H9 (cell line): ENCODE data around the gene DTNB. TPM values are rescaled to one million over a fixed set of nuclear protein-coding genes. Genes with fewer than 3 reads are reported as not detected.
A peak's percentile ranks its signal among the peaks of the same experiment; 100 is the strongest.

Source experiments
- DNase-seq: peaks from one replicate; pipeline ENCODE4 v3.0.0-alpha.2; 2017
- H2AFZ ChIP-seq: one replicate; pipeline ENCODE4 v1.6.1; 2013; ENCODE audit warnings: mild to moderate bottlenecking, low read length, control low read depth, moderate library complexity
- H2AK5ac ChIP-seq: 2 replicates; pipeline ENCODE4 v1.6.1; 2013; ENCODE audit warnings: low read length, control low read depth, mixed read lengths; ENCODE audit not compliant: insufficient read length
- H2BK120ac ChIP-seq: one replicate; pipeline ENCODE4 v1.6.1; 2013; ENCODE audit warnings: low read depth, mild to moderate bottlenecking, low read length, control low read depth, inconsistent platforms; ENCODE audit not compliant: poor library complexity, severe bottlenecking
- H2BK12ac ChIP-seq: 2 replicates; pipeline ENCODE4 v1.6.1; 2013; ENCODE audit warnings: low read length, control low read depth, mixed read lengths, low read depth; ENCODE audit not compliant: insufficient read length
- H2BK15ac ChIP-seq: 2 replicates; pipeline ENCODE4 v1.6.1; 2013; ENCODE audit warnings: low read depth, low read length, control low read depth
- H2BK20ac ChIP-seq: one replicate; pipeline ENCODE4 v1.6.1; 2013; ENCODE audit warnings: low read depth, mild to moderate bottlenecking, low read length, control low read depth, inconsistent platforms; ENCODE audit not compliant: poor library complexity, severe bottlenecking
- H2BK5ac ChIP-seq: 2 replicates; pipeline ENCODE4 v1.6.1; 2013; ENCODE audit warnings: low read length, control low read depth, mixed read lengths; ENCODE audit not compliant: insufficient read length
- H3K14ac ChIP-seq: 2 replicates; pipeline ENCODE4 v1.6.1; 2013; ENCODE audit warnings: low read length, control low read depth; ENCODE audit not compliant: insufficient read depth
- H3K18ac ChIP-seq: 2 replicates; pipeline ENCODE4 v1.6.1; 2013; ENCODE audit warnings: low read depth, mild to moderate bottlenecking, mixed read lengths, low read length, control low read depth; ENCODE audit not compliant: insufficient read length
- H3K23ac ChIP-seq: 2 replicates; pipeline ENCODE4 v1.6.1; 2013; ENCODE audit warnings: low read length, control low read depth, mixed read lengths, low read depth; ENCODE audit not compliant: insufficient read length
- H3K23me2 ChIP-seq: 2 replicates; pipeline ENCODE4 v1.6.1; 2013; ENCODE audit warnings: low read depth, mild to moderate bottlenecking, mixed read lengths, low read length, control low read depth; ENCODE audit not compliant: insufficient read length, poor library complexity, severe bottlenecking
- H3K27ac ChIP-seq: 2 replicates; pipeline ENCODE4 v1.5.1; 2013; ENCODE audit warnings: low read length, control low read depth, mixed read lengths, low read depth; ENCODE audit not compliant: insufficient read length
- H3K27me3 ChIP-seq: 2 replicates; pipeline ENCODE4 v1.6.1; 2013; ENCODE audit warnings: low read length, control low read depth, inconsistent platforms; ENCODE audit not compliant: insufficient read depth
- H3K4ac ChIP-seq: 2 replicates; pipeline ENCODE4 v1.6.1; 2013; ENCODE audit warnings: low read depth, mild to moderate bottlenecking, control low read depth, inconsistent platforms, low read length, moderate library complexity
- H3K4me1 ChIP-seq: 2 replicates; pipeline ENCODE4 v1.6.1; 2013; ENCODE audit warnings: low read length, control low read depth, inconsistent platforms; ENCODE audit not compliant: insufficient read depth
- H3K4me2 ChIP-seq: 2 replicates; pipeline ENCODE4 v1.6.1; 2013; ENCODE audit warnings: low read length, control low read depth, mixed read lengths; ENCODE audit not compliant: insufficient read length, insufficient read depth
- H3K56ac ChIP-seq: 2 replicates; pipeline ENCODE4 v1.6.1; 2013; ENCODE audit warnings: low read depth, mild to moderate bottlenecking, mixed read lengths, low read length, control low read depth; ENCODE audit not compliant: insufficient read length
- H3K79me1 ChIP-seq: 2 replicates; pipeline ENCODE4 v1.6.1; 2013; ENCODE audit warnings: low read depth, mild to moderate bottlenecking, moderate library complexity, low read length, control low read depth, inconsistent platforms; ENCODE audit not compliant: insufficient read depth, poor library complexity, severe bottlenecking
- H3K79me2 ChIP-seq: 2 replicates; pipeline ENCODE4 v1.6.1; 2013; ENCODE audit warnings: low read length, control low read depth, inconsistent platforms; ENCODE audit not compliant: insufficient read depth
- H3K9ac ChIP-seq: 2 replicates; pipeline ENCODE4 v1.6.1; 2013; ENCODE audit warnings: low read length, control low read depth, mixed read lengths; ENCODE audit not compliant: insufficient read length; ENCODE audit errors: extremely low read depth
- H3K9me3 ChIP-seq: one replicate; pipeline ENCODE4 v1.6.1; 2013; ENCODE audit warnings: low read depth, low read length, inconsistent platforms; ENCODE audit not compliant: control insufficient read depth
- H3T11ph ChIP-seq: one replicate; pipeline ENCODE4 v1.6.1; 2013; ENCODE audit warnings: mild to moderate bottlenecking, low read length, control low read depth, inconsistent platforms
- H4K20me1 ChIP-seq: one replicate; pipeline ENCODE4 v1.6.1; 2013; ENCODE audit not compliant: control insufficient read depth, insufficient read length, insufficient read depth
- H4K5ac ChIP-seq: 2 replicates; pipeline ENCODE4 v1.6.1; 2013; ENCODE audit warnings: low read depth, mild to moderate bottlenecking, mixed read lengths, low read length, control low read depth; ENCODE audit not compliant: insufficient read length
- H4K8ac ChIP-seq: replicated peaks from 2 replicates; pipeline ENCODE4 v1.6.1; 2013; ENCODE audit warnings: low read length, control low read depth, mixed read lengths, low read depth; ENCODE audit not compliant: insufficient read length
- H4K91ac ChIP-seq: 2 replicates; pipeline ENCODE4 v1.6.1; 2013; ENCODE audit warnings: low read depth, mild to moderate bottlenecking, moderate library complexity, mixed read lengths, low read length, control low read depth; ENCODE audit not compliant: insufficient read length
- H3K27ac Mint-ChIP-seq, 3 experiments: 2 replicates in 2 of 3; 3 replicates in 1 of 3; pipeline ENCODE4 v1.8.0; 2020 to 2021; ENCODE audit warnings: mixed read lengths in 3 of 3, mild to moderate bottlenecking in 1 of 3, moderate library complexity in 1 of 3
- H3K27me3 Mint-ChIP-seq: 2 replicates; pipeline ENCODE4 v1.8.0; 2021; ENCODE audit warnings: low read depth, mild to moderate bottlenecking, moderate library complexity, mixed read lengths
- H3K36me3 Mint-ChIP-seq, 3 experiments: 2 replicates in 2 of 3; 3 replicates in 1 of 3; pipeline ENCODE4 v1.8.0; 2020 to 2021; ENCODE audit warnings: low read depth in 3 of 3, mixed read lengths in 3 of 3; ENCODE audit not compliant: insufficient read depth in 1 of 3
- H3K4me1 Mint-ChIP-seq, 2 experiments: 2 replicates each; pipeline ENCODE4 v1.8.0; 2020; ENCODE audit warnings: mixed read lengths in 2 of 2
- H3K4me3 Mint-ChIP-seq, 2 experiments: 2 replicates in 1 of 2; 3 replicates in 1 of 2; pipeline ENCODE4 v1.8.0; 2020 to 2021; ENCODE audit warnings: mild to moderate bottlenecking in 2 of 2, mixed read lengths in 2 of 2, moderate library complexity in 1 of 2
- H3K9me3 Mint-ChIP-seq, 2 experiments: 2 replicates in 1 of 2; 3 replicates in 1 of 2; pipeline ENCODE4 v1.8.0; 2020; ENCODE audit warnings: mild to moderate bottlenecking in 2 of 2, mixed read lengths in 2 of 2, moderate library complexity in 1 of 2
- WGBS: extraction: QIAGEN DNeasy Blood & Tissue Kit; methylation state at CpG from one replicate; pipeline ENCODE4 v1.1.7; 2013; ENCODE audit warnings: missing lambda C conversion rate, low lambda C conversion rate, mixed read lengths; ENCODE audit not compliant: insufficient read length; ENCODE audit errors: extremely low coverage; 5-methylcytosine and 5-hydroxymethylcytosine counted together
- total RNA-seq: library from RNA; stranded (reverse); gene quantifications from 2 replicates; pipeline ENCODE4 v1.2.1, GENCODE V29; 2021
- TF ChIP-seq, protein P1 (sequence below): fragments of 200-600 bp; sonication (generic); conservative IDR thresholded peaks from 3 replicates; pipeline ENCODE4 v1.8.0; 2021; ENCODE audit warnings: antibody characterized with exemption, mild to moderate bottlenecking

The DTNB gene
- total RNA-seq, 1 experiment from 2014 or later: 26.7 TPM

GRCh38 chr2:25377822-25378421 is 295.5 kb downstream of the DTNB start:
- Histone ChIP-seq H3K23ac (no peak overlapping the region), H3T11ph (no peak overlapping the region), H3K79me1 (no peaks in the 10 kb centered on the region), H3K18ac (no peak overlapping the region), H2BK20ac (no peak overlapping the region), H3K14ac (no peak overlapping the region), H4K5ac (no peak overlapping the region), H3K9me3 (no peaks in the 10 kb centered on the region), H2BK12ac (no peak overlapping the region), H3K9ac (no peak overlapping the region), H4K20me1 (no peaks in the 10 kb centered on the region), H4K91ac (no peak overlapping the region), H3K27me3 (no peaks in the 10 kb centered on the region; the same call in 1 of the 2 replicates), H4K8ac (no peak overlapping the region), H3K4me1 (no peaks in the 10 kb centered on the region), H3K23me2 (no peaks in the 10 kb centered on the region), H2BK5ac (no peak overlapping the region), H2AK5ac (no peak overlapping the region), H3K27ac (no peak overlapping the region), H2AFZ (no peak overlapping the region), H2BK15ac (no peak overlapping the region), H3K4me2 (no peak overlapping the region), H3K56ac (no peak overlapping the region), H2BK120ac (no peak overlapping the region), H3K4ac (no peak overlapping the region), H3K79me2 (no peaks in the 10 kb centered on the region)
- H3K36me3 Mint-ChIP-seq: peaks cover 7 to 11% (median 8%) of the 10 kb centered on the region in 3 experiments; a peak in 6 of 7 replicates
- no CpG with 5 or more reads among the region's 22 CpGs for WGBS
- H3K27me3 Mint-ChIP-seq: peaks cover 39% of the 10 kb centered on the region
- peak; percentile 30 for DNase-seq
- H3K27ac Mint-ChIP-seq: no peak overlapping the region; a peak in 1 of 7 replicates
- no peak overlapping the region for H3K4me3 Mint-ChIP-seq
- peaks cover 8 to 11% of the 10 kb centered on the region in 2 experiments; a peak in 4 of 5 replicates for H3K9me3 Mint-ChIP-seq
- peaks cover 16% of the 10 kb centered on the region in 2 experiments for H3K4me1 Mint-ChIP-seq
- TF ChIP-seq, protein P1, sequence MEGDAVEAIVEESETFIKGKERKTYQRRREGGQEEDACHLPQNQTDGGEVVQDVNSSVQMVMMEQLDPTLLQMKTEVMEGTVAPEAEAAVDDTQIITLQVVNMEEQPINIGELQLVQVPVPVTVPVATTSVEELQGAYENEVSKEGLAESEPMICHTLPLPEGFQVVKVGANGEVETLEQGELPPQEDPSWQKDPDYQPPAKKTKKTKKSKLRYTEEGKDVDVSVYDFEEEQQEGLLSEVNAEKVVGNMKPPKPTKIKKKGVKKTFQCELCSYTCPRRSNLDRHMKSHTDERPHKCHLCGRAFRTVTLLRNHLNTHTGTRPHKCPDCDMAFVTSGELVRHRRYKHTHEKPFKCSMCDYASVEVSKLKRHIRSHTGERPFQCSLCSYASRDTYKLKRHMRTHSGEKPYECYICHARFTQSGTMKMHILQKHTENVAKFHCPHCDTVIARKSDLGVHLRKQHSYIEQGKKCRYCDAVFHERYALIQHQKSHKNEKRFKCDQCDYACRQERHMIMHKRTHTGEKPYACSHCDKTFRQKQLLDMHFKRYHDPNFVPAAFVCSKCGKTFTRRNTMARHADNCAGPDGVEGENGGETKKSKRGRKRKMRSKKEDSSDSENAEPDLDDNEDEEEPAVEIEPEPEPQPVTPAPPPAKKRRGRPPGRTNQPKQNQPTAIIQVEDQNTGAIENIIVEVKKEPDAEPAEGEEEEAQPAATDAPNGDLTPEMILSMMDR: no peak
